WI38 (cell line): Measurements from ENCODE around the gene FAM186B.

Experiments
- H3K4me3 ChIP-seq: 2 replicates; pipeline ENCODE4 v1.5.1; 2011; ENCODE audit warnings: low read depth, mild to moderate bottlenecking, control low read depth, low read length
- CTCF ChIP-seq: IDR thresholded peaks from 2 replicates; pipeline ENCODE4 v1.5.1; 2012; ENCODE audit warnings: low read depth, mild to moderate bottlenecking, control low read depth, low read length

FAM186B gene

GRCh38 chr12:49554266-49554665 lies 51.2 kb downstream of the FAM186B start:
- TF ChIP-seq CTCF = no peak
- no peak overlapping the region for H3K4me3 ChIP-seq

- H3K4me3 ChIP-seq = no peak overlapping the region
- TF ChIP-seq CTCF = no peak
Observed at GRCh38 chr12:49553512-49554088, 51.8 kb downstream of the FAM186B start.

GRCh38 chr12:49552899-49553298 lies 52.5 kb downstream of the FAM186B start:
- TF ChIP-seq CTCF = no peak
- H3K4me3 ChIP-seq = no peak overlapping the region

- no peak overlapping the region for H3K4me3 ChIP-seq
- no peak for TF ChIP-seq CTCF
Observed at GRCh38 chr12:49552425-49552824, 53.0 kb downstream of the FAM186B start.

- no peak overlapping the region for H3K4me3 ChIP-seq
Observed at GRCh38 chr12:49552014-49552413, 53.4 kb downstream of the FAM186B start.

GRCh38 chr12:49550693-49551252 lies 54.7 kb downstream of the FAM186B start:
- H3K4me3 ChIP-seq = no peak overlapping the region
- TF ChIP-seq CTCF = no peak

More at GRCh38 chr12:49552014-49552413, 53.4 kb downstream of the FAM186B start:
- TF ChIP-seq CTCF = no peak

GRCh38 chr12:49549735-49550692 lies 55.4 kb downstream of the FAM186B start:
- no peak overlapping the region for H3K4me3 ChIP-seq
- TF ChIP-seq CTCF = no peak
